SK-N-SH (cell line): ENCODE measurements around the gene TMEM129. TPM values are rescaled to one million over a fixed set of nuclear protein-coding genes. Genes with fewer than 3 reads are reported as not detected.
"Not testable (repeated sequence)": the region's sequence is repeated elsewhere in the genome, so short reads cannot be mapped to it uniquely, and the experiment has no call there.

Source experiments
- CTCF ChIA-PET: fragments of 300-600, 350-600 bp; formaldehyde crosslinking; extraction: SDS; loops from one replicate; lab custom pipeline; 2021; lab: Yijun Ruan, JAX
- POLR2A ChIA-PET: fragments of 350-600 bp; sonication (Branson Sonifier 250); formaldehyde crosslinking; extraction: SDS; loops from one replicate; lab custom pipeline; 2020; ENCODE audit warnings: antibody characterized with exemption, inconsistent platforms; lab: Yijun Ruan, JAX
- DNase-seq: peaks from one replicate; pipeline ENCODE4 v3.0.0; 2012
- H2AFZ ChIP-seq: fragments of 200-600 bp; sonication (generic); 2 replicates; pipeline ENCODE4 v1.8.1; 2016; ENCODE audit warnings: antibody characterized with exemption, mild to moderate bottlenecking, low read depth
- H3F3A ChIP-seq: fragments of 200-600 bp; sonication (generic); replicated peaks from 2 replicates; pipeline ENCODE3; 2016; ENCODE audit warnings: antibody characterized with exemption, mild to moderate bottlenecking; ENCODE audit not compliant: insufficient read depth
- H3K27ac ChIP-seq, 2 experiments: fragments of 200-500 bp in 1 of 2; fragments of 200-600 bp in 1 of 2; sonication (Bioruptor generic) in 1 of 2; sonication (generic), shearing (Covaris generic) in 1 of 2; 2 replicates each; pipeline versions ENCODE4 v1.5.1 to v1.6.1; 2014 to 2016; ENCODE audit warnings: low read depth in 2 of 2, inconsistent platforms in 1 of 2, low read length in 1 of 2, mild to moderate bottlenecking in 1 of 2, mixed read lengths in 1 of 2
- H3K27me3 ChIP-seq: fragments of 200-600 bp; sonication (generic), shearing (Covaris generic); 2 replicates; pipeline ENCODE4 v1.6.1; 2016; ENCODE audit warnings: mixed run types; ENCODE audit not compliant: insufficient read depth
- H3K36me3 ChIP-seq, 2 experiments: fragments of 200-500 bp in 1 of 2; fragments of 200-600 bp in 1 of 2; sonication (Bioruptor generic) in 1 of 2; sonication (generic) in 1 of 2; replicated peaks in 1 of 2; 2 replicates each; pipeline versions ENCODE3 to v1.5.1; 2014 to 2016; ENCODE audit warnings: low read length in 1 of 2, mild to moderate bottlenecking in 1 of 2; ENCODE audit not compliant: insufficient read depth in 2 of 2, control insufficient read depth in 1 of 2
- H3K4me1 ChIP-seq, 2 experiments: fragments of 200-500 bp in 1 of 2; fragments of 200-600 bp in 1 of 2; sonication (Bioruptor generic) in 1 of 2; sonication (generic), shearing (Covaris generic) in 1 of 2; 2 replicates each; pipeline versions ENCODE4 v1.5.1 to v1.6.1; 2014 to 2016; ENCODE audit warnings: low read depth in 1 of 2, low read length in 1 of 2, mixed run types in 1 of 2; ENCODE audit not compliant: insufficient read depth in 2 of 2, control insufficient read depth in 1 of 2
- H3K4me2 ChIP-seq: fragments of 200-600 bp; sonication (generic), shearing (Covaris generic); 2 replicates; pipeline ENCODE4 v1.6.1; 2017; ENCODE audit warnings: mixed run types
- H3K4me3 ChIP-seq, 2 experiments: fragments of 200-500 bp in 1 of 2; fragments of 200-600 bp in 1 of 2; sonication (Bioruptor generic) in 1 of 2; sonication (generic), shearing (Covaris generic) in 1 of 2; 2 replicates each; pipeline versions ENCODE4 v1.5.1 to v1.8.1; 2014 to 2016; ENCODE audit warnings: low read depth in 2 of 2, inconsistent platforms in 1 of 2, low read length in 1 of 2, mild to moderate bottlenecking in 1 of 2, mixed read lengths in 1 of 2, moderate library complexity in 1 of 2
- H3K79me2 ChIP-seq: fragments of 200-600 bp; sonication (generic); 2 replicates; pipeline ENCODE4 v1.8.1; 2017; ENCODE audit warnings: mild to moderate bottlenecking; ENCODE audit not compliant: insufficient read depth
- H3K9ac ChIP-seq: fragments of 200-600 bp; sonication (generic); 2 replicates; pipeline ENCODE4 v1.6.1; 2017; ENCODE audit warnings: mixed run types
- H3K9me2 ChIP-seq: fragments of 200-600 bp; sonication (generic); 2 replicates; pipeline ENCODE4 v1.6.1; 2017; ENCODE audit warnings: mixed run types
- H3K9me3 ChIP-seq: fragments of 200-600 bp; sonication (generic); 2 replicates; pipeline ENCODE4 v1.6.1; 2017; ENCODE audit warnings: mixed run types, mild to moderate bottlenecking, moderate library complexity
- H4K20me1 ChIP-seq: fragments of 200-600 bp; sonication (generic); 2 replicates; pipeline ENCODE4 v1.6.1; 2017; ENCODE audit warnings: mild to moderate bottlenecking, mixed run types; ENCODE audit not compliant: insufficient read depth
- CHD2 ChIP-seq: fragments of 150-350 bp; IDR thresholded peaks from 2 replicates; pipeline ENCODE4 v1.6.1; 2018; ENCODE audit warnings: low read length; ENCODE audit not compliant: partially characterized antibody
- CTCF ChIP-seq: fragments of 200-600 bp; sonication (generic); IDR thresholded peaks from 2 replicates; pipeline ENCODE4 v1.6.1; 2017; ENCODE audit warnings: antibody characterized with exemption, mild to moderate bottlenecking, moderate library complexity
- ELF1 ChIP-seq: IDR thresholded peaks from 2 replicates; pipeline ENCODE4 v1.4.0; 2012
- EZH2phosphoT487 ChIP-seq: fragments of 200-600 bp; sonication (generic); IDR thresholded peaks from 2 replicates; pipeline ENCODE4 v1.6.1; 2017; ENCODE audit warnings: low read depth, mixed run types, mild to moderate bottlenecking, antibody characterized with exemption, moderate library complexity, borderline replicate concordance
- FOSL2 ChIP-seq: IDR thresholded peaks from 2 replicates; pipeline ENCODE4 v1.4.0; 2012; ENCODE audit warnings: low read depth, mild to moderate bottlenecking, moderate library complexity, borderline replicate concordance
- IRF3 ChIP-seq: fragments of 150-350 bp; IDR thresholded peaks from 2 replicates; pipeline ENCODE4 v1.6.1; 2016; ENCODE audit warnings: mild to moderate bottlenecking, low read depth, low read length
- MEF2A ChIP-seq: IDR thresholded peaks from 2 replicates; pipeline ENCODE4 v1.4.0; 2012; ENCODE audit warnings: low read depth, borderline replicate concordance
- NRF1 ChIP-seq: IDR thresholded peaks from 2 replicates; pipeline ENCODE4 v1.6.1; 2012; ENCODE audit warnings: low read depth, mild to moderate bottlenecking, low read length
- PBX3 ChIP-seq: IDR thresholded peaks from 2 replicates; pipeline ENCODE4; 2012
- POLR2AphosphoS5 ChIP-seq: IDR thresholded peaks from 2 replicates; pipeline ENCODE4 v1.6.1; 2012; ENCODE audit warnings: low read depth, low read length
- RAD21 ChIP-seq: IDR thresholded peaks from 2 replicates; pipeline ENCODE4 v1.6.1; 2012; ENCODE audit warnings: mild to moderate bottlenecking, low read length
- REST ChIP-seq: IDR thresholded peaks from 2 replicates; pipeline ENCODE4 v1.6.1; 2012; ENCODE audit warnings: mild to moderate bottlenecking, low read depth, low read length, moderate library complexity
- RFX5 ChIP-seq: IDR thresholded peaks from 2 replicates; pipeline ENCODE4 v1.6.1; 2012; ENCODE audit warnings: mild to moderate bottlenecking, improper control_type of control experiment, low read length
- RXRA ChIP-seq: IDR thresholded peaks from 2 replicates; pipeline ENCODE4 v1.4.0; 2012; ENCODE audit warnings: low read depth, mild to moderate bottlenecking, borderline replicate concordance
- SIN3A ChIP-seq: IDR thresholded peaks from 2 replicates; pipeline ENCODE4 v1.6.1; 2012; ENCODE audit warnings: low read depth, mild to moderate bottlenecking, low read length, moderate library complexity, borderline replicate concordance
- TAF1 ChIP-seq: IDR thresholded peaks from 2 replicates; pipeline ENCODE4 v1.6.1; 2012; ENCODE audit warnings: low read depth, mild to moderate bottlenecking, low read length, moderate library complexity, borderline replicate concordance
- USF2 ChIP-seq: fragments of 150-350 bp; IDR thresholded peaks from 2 replicates; pipeline ENCODE4 v1.6.1; 2017; ENCODE audit warnings: antibody characterized with exemption, low read length, low read depth, borderline replicate concordance
- YY1 ChIP-seq: IDR thresholded peaks from 2 replicates; pipeline ENCODE4 v1.4.0; 2012; ENCODE audit warnings: low read depth, mild to moderate bottlenecking
- WGBS: methylation state at CpG from one replicate; pipeline ENCODE4 v1.1.6; 2017; ENCODE audit warnings: low lambda C conversion rate; 5-methylcytosine and 5-hydroxymethylcytosine counted together
- polyA plus RNA-seq, 3 experiments: library from polyadenylated mRNA; depleted of rRNA; stranded (reverse); fragments of >200 nt; gene quantifications; 2 replicates each; pipeline ENCODE4 v1.2.3, GENCODE V29; 2012

The TMEM129 gene
- polyA plus RNA-seq, 1 of the 3 experiments (the other 2 are of a cell fraction) = 36.5 TPM

GRCh38 chr4:1703867-1704266 lies 17.3 kb downstream of the TMEM129 start (continued):
- TF ChIP-seq REST = no peak
- no peak for TF ChIP-seq PBX3

- H3K27ac ChIP-seq, H3K9me2 ChIP-seq, DNase-seq, H3K4me3 ChIP-seq, H3K9me3 ChIP-seq, H3K9ac ChIP-seq, POLR2A ChIA-PET, H3K4me1 ChIP-seq, H3K4me2 ChIP-seq, H2AFZ ChIP-seq, H3K27me3 ChIP-seq, H3F3A ChIP-seq: not testable (repeated sequence)
- WGBS = 98% methylated on average over 8 of the region's 8 CpGs
- H3K79me2 ChIP-seq = peaks cover 86% of the 10 kb centered on the region
- peaks cover 30 to 56% of the 10 kb centered on the region in 2 experiments for H3K36me3 ChIP-seq
- CTCF ChIA-PET = interaction anchor here (2.1 to 10.1 kb wide), 2 partner anchors 9 to 25 kb away, joined by 4 to 82 read pairs; no protein-coding TSS in a partner anchor
- peaks cover 57% of the 10 kb centered on the region for H4K20me1 ChIP-seq
Measured at GRCh38 chr4:1701671-1702070, 19.5 kb downstream of the TMEM129 start.

GRCh38 chr4:1695913-1696312 lies 25.2 kb downstream of the TMEM129 start:
- WGBS = 96% methylated on average over 5 of the region's 5 CpGs
- ChIA-PET POLR2A (no interaction called here), CTCF (interaction anchor here (10.2 kb wide), 1 partner anchor 28 kb away, joined by 232 read pairs; the partner anchor contains the start of genes TACC3 and TMEM129)
- TF ChIP-seq CTCF (no peak), RXRA (no peak), EZH2phosphoT487 (no peak), RFX5 (no peak), FOSL2 (no peak), MEF2A (no peak), USF2 (no peak), ELF1 (no peak), SIN3A (no peak), YY1 (no peak), CHD2 (no peak), IRF3 (no peak), TAF1 (no peak), RAD21 (no peak), POLR2AphosphoS5 (no peak), NRF1 (no peak)

More at GRCh38 chr4:1695913-1696312, 25.2 kb downstream of the TMEM129 start:
- H3F3A ChIP-seq = peaks cover 23% of the 10 kb centered on the region
- H3K36me3 ChIP-seq = peaks cover 49 to 74% of the 10 kb centered on the region in 2 experiments
- H3K27me3 ChIP-seq = no peaks in the 10 kb centered on the region
- H3K79me2 ChIP-seq = peaks cover 35% of the 10 kb centered on the region
- no peak overlapping the region for H3K27ac ChIP-seq
- H3K4me2 ChIP-seq = no peak overlapping the region
- H2AFZ ChIP-seq = no peak overlapping the region
- no peak overlapping the region for H3K9ac ChIP-seq
- H3K9me3 ChIP-seq = no peaks in the 10 kb centered on the region
- no peak for DNase-seq
- H3K4me1 ChIP-seq = no peaks in the 10 kb centered on the region
- H3K9me2 ChIP-seq = no peaks in the 10 kb centered on the region
- no peak overlapping the region for H3K4me3 ChIP-seq
- peaks cover 15% of the 10 kb centered on the region; the same call in 1 of the 2 replicates for H4K20me1 ChIP-seq
